Skeletal muscle cell (primary cell): ENCODE data around the gene TMEM208.

ENCODE experiments used
- DNase-seq: peaks from one replicate; pipeline ENCODE4 v3.0.0-alpha.2; 2010; ENCODE audit warnings: low read depth
- H3K4me3 ChIP-seq: 2 replicates; pipeline ENCODE4 v1.5.1; 2011; ENCODE audit warnings: low read depth, mild to moderate bottlenecking, control low read depth, low read length, moderate library complexity

TMEM208 gene

DNA sequence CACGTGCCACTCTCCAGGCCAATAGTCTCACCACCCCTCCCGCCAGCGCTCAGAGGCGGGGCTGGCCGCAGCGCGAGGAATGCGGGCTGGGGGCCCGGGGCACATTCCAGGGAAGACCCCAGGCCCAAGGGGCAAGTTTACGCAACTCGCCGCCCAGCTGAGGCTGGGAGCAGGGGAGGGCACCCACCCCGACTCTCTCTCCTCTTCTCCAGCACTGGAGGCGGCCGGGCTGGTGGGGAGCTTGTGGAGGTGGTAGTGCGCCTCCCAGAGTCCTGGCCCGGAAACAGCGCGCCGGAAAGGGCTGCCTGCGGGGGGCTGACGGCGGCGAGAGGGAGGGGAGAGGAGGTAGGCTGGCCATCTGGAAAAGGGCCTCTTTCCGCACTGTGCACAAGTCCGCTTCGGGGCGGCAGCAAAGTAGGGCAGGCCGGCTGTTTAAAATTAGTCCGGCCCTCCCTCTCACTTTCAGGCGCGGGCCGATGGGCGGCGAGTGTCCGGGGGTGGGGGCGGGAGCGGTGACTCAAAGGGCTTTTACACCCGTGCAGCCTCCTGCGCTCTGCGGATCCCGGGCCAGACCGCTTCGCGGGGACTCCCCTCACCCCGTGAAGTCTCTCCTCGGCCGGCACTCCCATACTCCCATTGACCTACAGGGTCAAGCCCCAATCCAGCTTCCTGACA is 19.3 kb downstream of the TMEM208 start:
- H3K4me3 ChIP-seq = peak overlapping the region; percentile 91
- peak; percentile 77 for DNase-seq

GRCh38 chr16:67246756-67247191 is 19.8 kb downstream of the TMEM208 start:
- peak overlapping the region; percentile 91 for H3K4me3 ChIP-seq
- DNase-seq = no peak

GRCh38 chr16:67247192-67248072 is 20.5 kb downstream of the TMEM208 start, which contains the start of gene FHOD1:
Gene FHOD1 (minus strand): TSS chr16:67247481. CDS start chr16:67247410, 71 bp downstream.
- peak within 1 kb of the TSS; percentile 91 for H3K4me3 ChIP-seq
- peak; percentile 79 for DNase-seq

DNA sequence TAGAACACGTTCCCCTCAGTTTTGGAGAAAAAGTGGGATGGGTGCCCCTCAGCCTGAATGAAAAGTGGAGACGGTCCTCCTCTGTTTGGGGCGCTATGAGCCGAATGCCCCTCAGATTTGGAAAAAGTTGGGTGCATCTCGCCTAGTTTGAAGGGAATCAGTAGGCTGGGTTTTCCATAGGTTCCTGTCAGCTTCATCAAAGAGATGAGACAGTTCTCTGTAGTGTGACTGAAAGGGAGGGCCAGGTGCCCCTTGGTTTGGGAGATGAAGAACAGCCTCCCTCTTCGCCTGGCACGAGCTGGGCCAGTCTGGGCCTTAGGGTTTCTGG is 21.1 kb downstream of the TMEM208 start:
- no peak for DNase-seq

GRCh38 chr16:67248401-67249177 is 21.7 kb downstream of the TMEM208 start, which contains the start of gene SLC9A5:
Gene SLC9A5 (plus strand): TSS chr16:67248979. CDS start chr16:67249015, 36 bp downstream.
- H3K4me3 ChIP-seq = peak within 1 kb of the TSS; percentile 91
- no peak for DNase-seq

More for the DNA sequence above, 21.1 kb downstream of the TMEM208 start:
- H3K4me3 ChIP-seq = peak overlapping the region; percentile 91

GRCh38 chr16:67249178-67250044 is 22.5 kb downstream of the TMEM208 start:
- H3K4me3 ChIP-seq = peak overlapping the region; percentile 91
- DNase-seq = no peak

GRCh38 chr16:67250045-67250327 is 23.1 kb downstream of the TMEM208 start:
- peak overlapping the region; percentile 91 for H3K4me3 ChIP-seq
- no peak for DNase-seq

DNA sequence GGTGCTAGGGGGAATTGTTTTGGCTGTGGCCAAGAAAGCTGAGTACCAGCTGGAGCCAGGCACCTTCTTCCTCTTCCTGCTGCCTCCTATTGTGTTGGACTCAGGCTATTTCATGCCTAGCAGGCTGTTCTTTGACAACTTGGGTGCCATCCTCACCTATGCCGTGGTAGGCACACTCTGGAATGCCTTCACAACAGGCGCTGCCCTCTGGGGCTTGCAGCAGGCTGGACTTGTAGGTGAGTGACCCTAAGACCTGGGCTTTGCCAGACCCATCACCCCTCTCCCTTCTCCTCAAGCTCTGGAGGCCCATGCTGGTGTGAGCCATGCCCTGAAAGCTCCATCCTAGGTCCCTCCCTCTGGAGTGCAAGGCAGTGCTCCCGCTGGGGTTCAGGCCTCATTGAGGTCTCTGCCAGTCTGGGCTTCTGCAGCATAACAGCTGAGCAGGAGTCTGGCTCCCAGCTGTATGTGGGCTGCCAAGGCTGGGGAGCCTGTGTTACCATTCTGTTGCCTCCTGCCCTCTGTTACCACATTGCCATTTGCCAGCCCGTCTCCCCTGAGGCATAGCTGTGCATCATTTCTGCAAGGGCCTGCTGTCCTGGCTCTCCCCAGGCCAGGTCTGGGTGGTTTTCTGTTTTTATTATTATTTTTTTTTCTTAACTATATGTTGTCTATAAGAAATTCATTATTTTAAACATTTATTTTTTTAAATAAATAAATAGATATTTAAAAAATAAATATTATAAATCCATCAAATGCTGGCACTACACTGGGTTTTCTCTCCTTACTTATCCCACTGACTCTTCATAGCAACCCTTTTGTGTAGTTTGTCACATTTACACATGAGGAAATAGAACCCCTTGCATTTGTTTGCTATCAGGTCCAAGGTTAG is 25.9 kb downstream of the TMEM208 start:
- H3K4me3 ChIP-seq = no peak overlapping the region

GRCh38 chr16:67254801-67255552 is 28.0 kb downstream of the TMEM208 start:
- no peak for DNase-seq
- H3K4me3 ChIP-seq = no peak overlapping the region

More for the DNA sequence above, 25.9 kb downstream of the TMEM208 start:
- no peak for DNase-seq

- DNase-seq = no peak
- no peak overlapping the region for H3K4me3 ChIP-seq
These were observed 28.8 kb downstream of the TMEM208 start for GRCh38 chr16:67255553-67256221.

GRCh38 chr16:67256701-67257230 is 29.8 kb downstream of the TMEM208 start:
- DNase-seq = no peak
- H3K4me3 ChIP-seq = no peak overlapping the region

DNA sequence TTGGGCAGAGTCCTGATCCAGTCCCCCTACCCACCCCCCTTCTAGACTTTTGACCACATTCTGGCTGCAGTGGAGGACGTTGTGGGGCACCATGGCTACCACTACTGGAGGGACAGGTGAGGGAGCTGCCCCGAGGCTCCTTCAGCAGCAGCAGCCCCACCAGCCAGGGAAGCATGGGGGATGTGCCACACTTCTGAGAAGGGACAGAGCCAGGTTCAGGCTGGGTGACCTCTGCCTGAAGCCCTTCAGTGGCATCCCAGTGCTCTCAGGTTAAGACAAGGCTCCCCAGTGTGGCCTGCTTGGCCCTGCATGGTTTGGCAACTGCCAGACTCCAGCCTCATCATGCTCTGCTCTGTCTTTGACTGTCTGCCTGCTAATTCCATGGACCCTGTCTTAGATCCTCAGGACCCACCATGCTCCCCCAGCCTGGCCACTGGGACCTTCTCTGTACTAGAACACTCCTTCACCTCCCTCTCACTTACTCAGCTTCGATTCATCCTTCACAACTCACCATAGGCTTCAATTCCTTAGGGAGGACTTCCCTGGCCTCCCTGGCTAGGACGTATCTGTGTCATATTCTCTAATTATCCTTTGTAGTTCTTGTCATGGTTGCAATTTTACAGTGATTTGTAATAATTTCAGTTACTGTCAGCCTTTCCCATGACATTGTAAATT is 30.7 kb downstream of the TMEM208 start:
- no peak for DNase-seq
- no peak overlapping the region for H3K4me3 ChIP-seq

- H3K4me3 ChIP-seq = no peak overlapping the region
- no peak for DNase-seq
These were observed 31.4 kb downstream of the TMEM208 start for GRCh38 chr16:67258161-67258835.

- DNase-seq = no peak
These were observed 32.8 kb downstream of the TMEM208 start for GRCh38 chr16:67259705-67260104.

GRCh38 chr16:67260426-67261063 is 33.6 kb downstream of the TMEM208 start:
- DNase-seq = no peak
- no peak overlapping the region for H3K4me3 ChIP-seq

More at GRCh38 chr16:67259705-67260104, 32.8 kb downstream of the TMEM208 start:
- H3K4me3 ChIP-seq = no peak overlapping the region
